GM18909 (cell line): ENCODE measurements around the gene MED12L.
"Not testable (repeated sequence)": the region's sequence is repeated elsewhere in the genome, so short reads cannot be mapped to it uniquely, and the experiment has no call there.

ENCODE experiments used
- ATAC-seq: cut with Tn5 transposase; IDR thresholded peaks from one replicate; pipeline ENCODE4 v1.9.1; 2021; ENCODE audit warnings: mild to moderate bottlenecking; ENCODE audit not compliant: unreplicated experiment, poor library complexity

The MED12L gene

GRCh38 chr3:151230646-151231045 is 145.2 kb downstream of the MED12L start:
- peak; percentile 71 for ATAC-seq

GRCh38 chr3:151232403-151232802 is 146.9 kb downstream of the MED12L start:
- ATAC-seq = not testable (repeated sequence)

GRCh38 chr3:151232991-151233390 is 147.5 kb downstream of the MED12L start:
- ATAC-seq = no peak

GRCh38 chr3:151234825-151235224 is 149.4 kb downstream of the MED12L start:
- no peak for ATAC-seq

- no peak for ATAC-seq
Measured at GRCh38 chr3:151236316-151236715, 150.9 kb downstream of the MED12L start.

GRCh38 chr3:151236736-151237135 is 151.3 kb downstream of the MED12L start:
- no peak for ATAC-seq

GRCh38 chr3:151242006-151242405 is 156.5 kb downstream of the MED12L start:
- not testable (repeated sequence) for ATAC-seq

GRCh38 chr3:151248772-151249337 is 163.4 kb downstream of the MED12L start:
- no peak for ATAC-seq

- ATAC-seq = no peak
Measured at GRCh38 chr3:151256749-151257148, 171.3 kb downstream of the MED12L start.

- no peak for ATAC-seq
Measured at GRCh38 chr3:151259664-151260063, 174.2 kb downstream of the MED12L start.

- no peak for ATAC-seq
Measured at GRCh38 chr3:151262871-151263525, 177.5 kb downstream of the MED12L start.

GRCh38 chr3:151264605-151265004 is 179.1 kb downstream of the MED12L start:
- no peak for ATAC-seq

GRCh38 chr3:151265166-151265565 is 179.7 kb downstream of the MED12L start:
- no peak for ATAC-seq

GRCh38 chr3:151265866-151266265 is 180.4 kb downstream of the MED12L start:
- peak; percentile 98 for ATAC-seq

- no peak for ATAC-seq
Measured at GRCh38 chr3:151267066-151267465, 181.6 kb downstream of the MED12L start.

GRCh38 chr3:151268267-151269235 is 183.1 kb downstream of the MED12L start:
- peak; percentile 58 for ATAC-seq

GRCh38 chr3:151269631-151270030 is 184.2 kb downstream of the MED12L start:
- ATAC-seq = no peak

GRCh38 chr3:151275091-151275490 is 189.6 kb downstream of the MED12L start:
- ATAC-seq = no peak

- peak; percentile 28 for ATAC-seq
Measured at GRCh38 chr3:151276038-151276686, 190.7 kb downstream of the MED12L start.

- peak; percentile 64 for ATAC-seq
Measured at GRCh38 chr3:151276687-151277042, 191.2 kb downstream of the MED12L start.

- no peak for ATAC-seq
Measured at GRCh38 chr3:151278230-151278629, 192.8 kb downstream of the MED12L start, which contains the start of gene P2RY14. Gene P2RY14, minus strand, starts transcription at chr3:151278542. Its CDS starts 64,226 bp downstream, at chr3:151214316.
